OCI-LY1 (cell line): ENCODE data around the gene KLHL29.

Experiments used
- H2AFZ ChIP-seq: fragments of 200-600 bp; sonication (generic), shearing (Covaris generic); 2 replicates; pipeline ENCODE4 v1.6.0; 2014; ENCODE audit warnings: antibody characterized with exemption, mild to moderate bottlenecking, low read length
- H3F3A ChIP-seq: fragments of 200-600 bp; sonication (generic), shearing (Covaris generic); 2 replicates; pipeline ENCODE4 v1.6.0; 2014; ENCODE audit warnings: mild to moderate bottlenecking, antibody characterized with exemption, low read length, moderate library complexity; ENCODE audit not compliant: insufficient read depth
- H3K27ac ChIP-seq: fragments of 200-600 bp; sonication (generic); 2 replicates; pipeline ENCODE4 v1.5.1; 2014; ENCODE audit warnings: low read length, mixed run types, mild to moderate bottlenecking, low read depth; ENCODE audit not compliant: poor library complexity, severe bottlenecking
- H3K27me3 ChIP-seq: fragments of 200-600 bp; sonication (generic); 2 replicates; pipeline ENCODE4 v1.6.0; 2014; ENCODE audit warnings: antibody characterized with exemption, mild to moderate bottlenecking, low read length, moderate library complexity; ENCODE audit not compliant: insufficient read depth
- H3K36me3 ChIP-seq: fragments of 200-600 bp; sonication (generic); 2 replicates; pipeline ENCODE4 v1.6.1; 2014; ENCODE audit warnings: mild to moderate bottlenecking, antibody characterized with exemption, low read length, moderate library complexity, mixed read lengths; ENCODE audit not compliant: insufficient read depth
- H3K4me1 ChIP-seq: fragments of 200-600 bp; sonication (generic); 2 replicates; pipeline ENCODE4 v1.5.1; 2014; ENCODE audit warnings: mild to moderate bottlenecking, low read length, moderate library complexity; ENCODE audit not compliant: insufficient read depth, severe bottlenecking
- H3K4me2 ChIP-seq: fragments of 200-600 bp; sonication (generic), shearing (Covaris generic); 2 replicates; pipeline ENCODE4 v1.6.1; 2014; ENCODE audit warnings: low read length
- H3K4me3 ChIP-seq: fragments of 200-600 bp; sonication (generic); 2 replicates; pipeline ENCODE4 v1.5.1; 2014; ENCODE audit warnings: low read length, low read depth, mild to moderate bottlenecking, mixed read lengths; ENCODE audit not compliant: poor library complexity, severe bottlenecking
- H3K79me2 ChIP-seq: fragments of 200-600 bp; shearing (Covaris generic); 2 replicates; pipeline ENCODE4 v1.6.1; 2016; ENCODE audit warnings: mixed run types, low read length, mixed read lengths; ENCODE audit not compliant: insufficient read depth
- H3K9ac ChIP-seq: fragments of 200-600 bp; sonication (generic), shearing (Covaris generic); 2 replicates; pipeline ENCODE4 v1.6.1; 2014; ENCODE audit warnings: mild to moderate bottlenecking, low read length, mixed read lengths
- H3K9me2 ChIP-seq: fragments of 200-600 bp; sonication (generic), shearing (Covaris generic); 2 replicates; pipeline ENCODE4 v1.6.1; 2014; ENCODE audit warnings: low read depth, mild to moderate bottlenecking, low read length, mixed read lengths
- H3K9me3 ChIP-seq: fragments of 200-600 bp; shearing (Covaris generic); 2 replicates; pipeline ENCODE4 v1.6.1; 2014; ENCODE audit warnings: low read length, mixed read lengths
- H4K20me1 ChIP-seq: fragments of 200-600 bp; sonication (generic), shearing (Covaris generic); 2 replicates; pipeline ENCODE4 v1.6.0; 2016; ENCODE audit warnings: mild to moderate bottlenecking, low read length; ENCODE audit not compliant: insufficient read depth
- EZH2 ChIP-seq: fragments of 200-600 bp; sonication (generic), shearing (Covaris generic); IDR thresholded peaks from 2 replicates; pipeline ENCODE4 v1.8.0; 2017; ENCODE audit warnings: borderline replicate concordance, mixed run types, mild to moderate bottlenecking, antibody characterized with exemption, low read length, moderate library complexity, mixed read lengths
- TF ChIP-seq, protein P1 (sequence below): fragments of 200-600 bp; sonication (generic), shearing (Covaris generic); IDR thresholded peaks from 2 replicates; pipeline ENCODE4 v1.5.1; 2017; ENCODE audit warnings: mild to moderate bottlenecking, antibody characterized with exemption, low read length, moderate library complexity, mixed read lengths

KLHL29 gene

GRCh38 chr2:23386339-23387220 is 1.6 kb downstream of the KLHL29 start:
- Histone ChIP-seq H3K27me3 (peaks cover 6% of the 10 kb centered on the region; the same call in 1 of the 2 replicates), H3K4me3 (no peak overlapping the region), H3K9me2 (no peaks in the 10 kb centered on the region), H3K36me3 (no peaks in the 10 kb centered on the region), H3K9me3 (no peaks in the 10 kb centered on the region), H3K27ac (no peak overlapping the region), H3F3A (no peaks in the 10 kb centered on the region), H3K9ac (no peak overlapping the region), H4K20me1 (no peaks in the 10 kb centered on the region), H2AFZ (no peak overlapping the region), H3K79me2 (no peaks in the 10 kb centered on the region), H3K4me1 (no peaks in the 10 kb centered on the region), H3K4me2 (no peak overlapping the region)
- TF ChIP-seq, protein P1, sequence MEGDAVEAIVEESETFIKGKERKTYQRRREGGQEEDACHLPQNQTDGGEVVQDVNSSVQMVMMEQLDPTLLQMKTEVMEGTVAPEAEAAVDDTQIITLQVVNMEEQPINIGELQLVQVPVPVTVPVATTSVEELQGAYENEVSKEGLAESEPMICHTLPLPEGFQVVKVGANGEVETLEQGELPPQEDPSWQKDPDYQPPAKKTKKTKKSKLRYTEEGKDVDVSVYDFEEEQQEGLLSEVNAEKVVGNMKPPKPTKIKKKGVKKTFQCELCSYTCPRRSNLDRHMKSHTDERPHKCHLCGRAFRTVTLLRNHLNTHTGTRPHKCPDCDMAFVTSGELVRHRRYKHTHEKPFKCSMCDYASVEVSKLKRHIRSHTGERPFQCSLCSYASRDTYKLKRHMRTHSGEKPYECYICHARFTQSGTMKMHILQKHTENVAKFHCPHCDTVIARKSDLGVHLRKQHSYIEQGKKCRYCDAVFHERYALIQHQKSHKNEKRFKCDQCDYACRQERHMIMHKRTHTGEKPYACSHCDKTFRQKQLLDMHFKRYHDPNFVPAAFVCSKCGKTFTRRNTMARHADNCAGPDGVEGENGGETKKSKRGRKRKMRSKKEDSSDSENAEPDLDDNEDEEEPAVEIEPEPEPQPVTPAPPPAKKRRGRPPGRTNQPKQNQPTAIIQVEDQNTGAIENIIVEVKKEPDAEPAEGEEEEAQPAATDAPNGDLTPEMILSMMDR = no peak
- no peak for TF ChIP-seq EZH2

DNA sequence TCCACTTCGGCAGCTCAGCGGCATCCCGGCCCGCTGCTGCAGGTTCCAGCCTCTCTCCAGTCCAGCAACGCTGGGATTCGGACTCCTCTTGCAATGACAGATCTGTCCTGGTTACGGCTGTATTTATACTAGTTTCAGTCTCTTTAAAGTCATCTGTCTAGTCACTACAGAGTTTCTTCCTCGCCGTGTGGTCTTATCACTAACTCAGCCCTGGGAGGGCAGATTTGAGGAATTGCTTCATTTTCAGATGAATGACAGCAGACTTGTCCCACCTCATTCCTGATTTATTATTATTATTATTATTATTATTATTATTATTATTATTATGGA is 2.2 kb downstream of the KLHL29 start:
- Histone ChIP-seq H2AFZ (no peak overlapping the region), H3K27me3 (peaks cover 6% of the 10 kb centered on the region; the same call in 1 of the 2 replicates), H3K27ac (no peak overlapping the region)

DNA sequence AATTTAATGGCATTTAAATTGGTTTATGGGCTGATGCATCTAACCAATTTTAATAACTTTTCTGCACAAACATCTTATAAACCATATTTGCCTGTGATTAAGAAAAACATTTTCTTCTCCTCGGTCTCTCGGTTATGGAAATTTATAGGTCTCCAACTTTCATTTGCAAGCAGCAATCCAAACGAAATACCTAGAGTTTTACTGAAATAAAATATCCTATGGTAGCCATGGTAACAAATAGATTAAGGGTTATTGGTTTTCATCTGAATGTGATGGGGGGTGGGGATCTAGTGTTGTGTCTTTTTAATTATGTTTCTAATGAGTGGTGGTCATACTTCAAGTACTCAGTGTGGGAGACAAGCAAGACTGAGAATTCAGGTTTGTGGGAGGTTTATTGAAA is 2.9 kb downstream of the KLHL29 start:
- Histone ChIP-seq H3K4me3 (no peak overlapping the region), H3K27me3 (peaks cover 6% of the 10 kb centered on the region; the same call in 1 of the 2 replicates), H3K9ac (no peak overlapping the region), H3K9me3 (no peaks in the 10 kb centered on the region), H4K20me1 (no peaks in the 10 kb centered on the region), H3K4me2 (no peak overlapping the region), H3F3A (no peaks in the 10 kb centered on the region), H3K36me3 (no peaks in the 10 kb centered on the region), H3K27ac (no peak overlapping the region), H2AFZ (no peak overlapping the region), H3K79me2 (no peaks in the 10 kb centered on the region), H3K4me1 (no peaks in the 10 kb centered on the region), H3K9me2 (no peaks in the 10 kb centered on the region)
- TF ChIP-seq, protein P1 = no peak
- TF ChIP-seq EZH2 = no peak

More for the DNA sequence above, 2.2 kb downstream of the KLHL29 start:
- H3F3A ChIP-seq = no peaks in the 10 kb centered on the region
- H3K36me3 ChIP-seq = no peaks in the 10 kb centered on the region
- H3K9me3 ChIP-seq = no peaks in the 10 kb centered on the region
- H4K20me1 ChIP-seq = no peaks in the 10 kb centered on the region
- no peaks in the 10 kb centered on the region for H3K4me1 ChIP-seq
- H3K9me2 ChIP-seq = no peaks in the 10 kb centered on the region
- no peaks in the 10 kb centered on the region for H3K79me2 ChIP-seq
- no peak overlapping the region for H3K4me2 ChIP-seq
- TF ChIP-seq EZH2 = no peak
- TF ChIP-seq, protein P1 = no peak
- no peak overlapping the region for H3K9ac ChIP-seq
- no peak overlapping the region for H3K4me3 ChIP-seq
